Stimulated activated effector memory CD8-positive, alpha-beta T cell treated with anti-CD3 and anti-CD28 coated beads, Interleukin-12 subunit alpha, Interleukin-12 subunit beta, amount 100 ng/mL, for 72 hours (primary cell): ENCODE measurements around the gene CX3CL1.

Experiments used
- ATAC-seq: fragments of 150-1000 bp; cut with Tn5 transposase; 2 replicates; pipeline ENCODE4 v1.10.0; 2021
- DNase-seq, 2 donors: peaks; one replicate each; pipeline ENCODE4 v3.0.0; 2021 to 2022; ENCODE audit warnings: low spot score in 2 of 2
- H3K27ac Mint-ChIP-seq: one replicate; pipeline ENCODE4 v1.8.0; 2022; ENCODE audit warnings: mild to moderate bottlenecking, mixed read lengths
- H3K36me3 Mint-ChIP-seq: one replicate; pipeline ENCODE4 v1.8.0; 2022; ENCODE audit warnings: mild to moderate bottlenecking, mixed read lengths
- H3K4me1 Mint-ChIP-seq: one replicate; pipeline ENCODE4 v1.8.0; 2022; ENCODE audit warnings: mixed read lengths
- H3K4me3 Mint-ChIP-seq: one replicate; pipeline ENCODE4 v1.8.0; 2022; ENCODE audit warnings: mild to moderate bottlenecking, mixed read lengths
- H3K9me3 Mint-ChIP-seq: one replicate; pipeline ENCODE4 v1.8.0; 2022; ENCODE audit warnings: mixed read lengths

The CX3CL1 gene

DNA sequence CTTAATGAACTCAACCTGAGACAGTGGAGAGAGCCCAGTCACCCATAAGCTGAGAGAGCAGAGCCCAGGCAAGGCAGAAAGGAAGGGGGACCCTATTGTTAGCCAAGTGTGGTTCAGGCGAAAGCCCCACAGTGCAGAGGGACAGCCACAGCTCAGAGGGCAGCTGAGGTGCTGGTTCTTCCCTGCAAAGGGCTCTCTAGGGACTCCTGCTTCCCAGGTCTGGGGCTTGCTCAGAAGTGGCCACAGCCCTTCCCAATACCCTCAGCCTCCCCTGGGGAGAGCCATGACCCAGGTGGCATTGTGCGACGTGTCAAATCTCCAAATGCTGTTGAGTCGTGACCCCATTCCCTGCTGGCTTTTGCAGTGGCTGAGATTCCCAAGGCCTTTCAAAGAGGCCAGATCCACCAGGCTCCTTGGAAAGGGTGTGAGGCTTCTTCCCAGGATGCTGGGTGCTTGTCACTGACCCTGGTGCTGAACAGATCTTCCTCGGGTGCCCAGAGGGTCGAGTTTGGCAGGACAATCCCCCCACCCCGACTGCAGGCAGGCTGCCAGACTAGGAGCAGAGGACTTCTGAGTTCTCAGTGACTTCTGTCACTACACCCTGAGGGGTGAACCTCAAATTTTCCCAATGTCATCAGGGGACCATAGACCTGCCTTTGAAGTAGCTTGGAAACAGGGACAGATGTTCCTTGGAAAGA lies 29.8 kb downstream of the CX3CL1 start:
- peaks cover 5% of the 10 kb centered on the region for H3K36me3 Mint-ChIP-seq
- no peaks in the 10 kb centered on the region for H3K9me3 Mint-ChIP-seq
- peaks cover 10% of the 10 kb centered on the region for H3K4me1 Mint-ChIP-seq
- no peak overlapping the region for H3K4me3 Mint-ChIP-seq
- peak; percentile 42 for ATAC-seq
- no peak overlapping the region for H3K27ac Mint-ChIP-seq
- no peak for DNase-seq

- peaks cover 10% of the 10 kb centered on the region for H3K4me1 Mint-ChIP-seq
- H3K9me3 Mint-ChIP-seq, result no peaks in the 10 kb centered on the region
- peak; percentile 21 for ATAC-seq
- DNase-seq, result no peak
- H3K4me3 Mint-ChIP-seq, result no peak within 1 kb of the TSS
- H3K27ac Mint-ChIP-seq, result peak within 1 kb of the TSS; percentile 9
- H3K36me3 Mint-ChIP-seq, result peaks cover 5% of the 10 kb centered on the region
These were observed 31.9 kb downstream of the CX3CL1 start, which contains the start of gene CCL17 for GRCh38 chr16:57403965-57404817. CCL17 (plus strand) TSS chr16:57404767; CDS start chr16:57413933, 9,166 bp downstream.

- no peak for DNase-seq
- ATAC-seq, result peak; percentile 20
- H3K36me3 Mint-ChIP-seq, result peaks cover 5% of the 10 kb centered on the region
- H3K4me3 Mint-ChIP-seq, result no peak overlapping the region
- no peaks in the 10 kb centered on the region for H3K9me3 Mint-ChIP-seq
- H3K27ac Mint-ChIP-seq, result peak overlapping the region; percentile 9
- peaks cover 10% of the 10 kb centered on the region for H3K4me1 Mint-ChIP-seq
These were observed 32.8 kb downstream of the CX3CL1 start for GRCh38 chr16:57405097-57405496.

DNA sequence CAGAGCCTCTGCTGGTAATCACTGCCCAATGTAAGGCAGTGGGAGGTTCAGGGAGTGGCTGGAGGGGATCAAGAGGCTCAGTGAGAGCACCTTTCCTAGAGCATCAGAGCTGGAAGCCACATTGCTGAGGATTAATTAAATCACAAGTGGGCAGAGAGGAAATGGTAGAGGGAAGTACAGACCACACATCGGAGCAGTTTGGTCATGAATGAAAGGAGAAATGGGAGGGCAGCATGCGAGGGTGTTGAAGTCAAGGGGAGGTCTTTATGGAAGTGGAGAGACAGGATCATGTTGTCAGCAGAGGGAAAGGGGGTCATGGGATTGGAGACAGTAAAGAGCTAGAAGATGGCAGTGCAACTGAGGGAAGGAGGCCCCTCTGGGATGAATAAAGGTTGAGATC lies 34.6 kb downstream of the CX3CL1 start:
- H3K4me1 Mint-ChIP-seq, result peaks cover 10% of the 10 kb centered on the region
- ATAC-seq (no peak), DNase-seq (no peak)
- no peak overlapping the region for H3K27ac Mint-ChIP-seq
- no peak overlapping the region for H3K4me3 Mint-ChIP-seq
- peaks cover 5% of the 10 kb centered on the region for H3K36me3 Mint-ChIP-seq
- H3K9me3 Mint-ChIP-seq, result no peaks in the 10 kb centered on the region

GRCh38 chr16:57407521-57408353 lies 35.4 kb downstream of the CX3CL1 start:
- Mint-ChIP-seq H3K4me3 (no peak overlapping the region), H3K36me3 (peaks cover 5% of the 10 kb centered on the region), H3K4me1 (peaks cover 11% of the 10 kb centered on the region), H3K27ac (no peak overlapping the region), H3K9me3 (no peaks in the 10 kb centered on the region)
- ATAC-seq (no peak), DNase-seq (no peak)

DNA sequence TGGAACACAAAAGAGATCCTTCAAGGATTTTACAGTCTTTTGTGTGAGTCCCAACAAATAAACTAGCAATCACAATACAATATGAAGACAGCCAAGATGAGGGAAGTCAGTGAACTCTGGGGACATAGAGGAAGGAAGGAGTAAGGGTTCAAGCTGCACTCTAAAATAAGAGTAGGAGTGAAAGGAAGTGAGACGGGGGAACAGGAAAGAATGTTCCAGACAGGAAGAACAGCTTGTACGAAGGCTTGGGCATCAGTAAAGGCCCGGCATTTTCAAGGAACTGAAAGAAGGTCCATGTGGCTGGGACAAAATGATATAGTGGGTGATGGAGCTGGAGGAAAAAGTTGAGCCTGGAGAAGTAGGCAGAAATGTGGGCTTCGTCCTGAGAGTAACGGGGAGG lies 36.8 kb downstream of the CX3CL1 start:
- peaks cover 16% of the 10 kb centered on the region for H3K4me1 Mint-ChIP-seq
- peaks cover 5% of the 10 kb centered on the region for H3K36me3 Mint-ChIP-seq
- peak overlapping the region; percentile 17 for H3K27ac Mint-ChIP-seq
- no peak for ATAC-seq
- no peak for DNase-seq
- no peaks in the 10 kb centered on the region for H3K9me3 Mint-ChIP-seq
- no peak overlapping the region for H3K4me3 Mint-ChIP-seq

DNA sequence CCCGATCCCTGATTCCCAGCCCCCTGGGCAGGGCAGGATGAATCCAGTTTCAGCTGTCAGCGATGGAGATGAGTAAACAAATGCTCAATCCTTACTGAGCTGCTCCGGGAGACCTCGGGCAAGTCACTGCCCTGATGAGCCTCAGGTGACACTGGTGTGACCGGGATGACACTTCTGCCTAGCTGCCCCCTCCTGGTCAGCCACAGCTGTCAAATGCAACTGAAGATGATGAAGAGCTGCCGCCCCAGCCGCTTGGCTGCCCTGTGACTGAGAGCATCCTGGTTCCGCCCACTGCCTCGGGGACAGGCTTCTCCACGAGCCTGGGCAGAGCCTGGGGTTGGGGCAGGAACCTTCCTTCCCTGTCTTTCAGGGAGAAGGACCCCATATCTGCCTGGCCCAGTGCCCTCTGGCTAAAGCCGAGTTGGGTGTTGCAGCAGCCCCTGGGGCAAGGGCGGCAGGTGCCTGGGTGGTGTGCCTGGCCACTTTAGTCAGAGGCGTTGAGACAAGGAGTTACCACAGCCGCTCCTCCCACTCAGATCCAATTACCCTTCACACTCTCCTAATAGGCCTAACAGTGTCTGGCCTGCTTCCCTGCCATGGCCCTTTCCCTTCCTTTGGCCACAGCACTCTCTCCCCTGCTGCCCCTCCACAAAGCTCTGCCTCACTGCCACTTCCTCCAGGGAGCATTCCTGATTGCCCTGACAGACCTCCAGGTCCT lies 37.7 kb downstream of the CX3CL1 start:
- Mint-ChIP-seq H3K27ac (no peak overlapping the region), H3K4me1 (peaks cover 11% of the 10 kb centered on the region), H3K4me3 (no peak overlapping the region), H3K36me3 (peaks cover 5% of the 10 kb centered on the region), H3K9me3 (no peaks in the 10 kb centered on the region)
- DNase-seq, result no peak
- ATAC-seq, result no peak

- H3K4me3 Mint-ChIP-seq, result no peak overlapping the region
- peaks cover 5% of the 10 kb centered on the region for H3K36me3 Mint-ChIP-seq
- no peaks in the 10 kb centered on the region for H3K9me3 Mint-ChIP-seq
- peak; percentile 33 for ATAC-seq
- H3K4me1 Mint-ChIP-seq, result peaks cover 8% of the 10 kb centered on the region
- H3K27ac Mint-ChIP-seq, result no peak overlapping the region
- no peak for DNase-seq
These were observed 39.2 kb downstream of the CX3CL1 start for GRCh38 chr16:57411362-57411976.

GRCh38 chr16:57412584-57412983 lies 40.3 kb downstream of the CX3CL1 start:
- Mint-ChIP-seq H3K4me1 (peaks cover 19% of the 10 kb centered on the region), H3K27ac (no peak overlapping the region), H3K4me3 (no peak overlapping the region), H3K36me3 (peaks cover 14% of the 10 kb centered on the region), H3K9me3 (no peaks in the 10 kb centered on the region)
- no peak for DNase-seq
- no peak for ATAC-seq

DNA sequence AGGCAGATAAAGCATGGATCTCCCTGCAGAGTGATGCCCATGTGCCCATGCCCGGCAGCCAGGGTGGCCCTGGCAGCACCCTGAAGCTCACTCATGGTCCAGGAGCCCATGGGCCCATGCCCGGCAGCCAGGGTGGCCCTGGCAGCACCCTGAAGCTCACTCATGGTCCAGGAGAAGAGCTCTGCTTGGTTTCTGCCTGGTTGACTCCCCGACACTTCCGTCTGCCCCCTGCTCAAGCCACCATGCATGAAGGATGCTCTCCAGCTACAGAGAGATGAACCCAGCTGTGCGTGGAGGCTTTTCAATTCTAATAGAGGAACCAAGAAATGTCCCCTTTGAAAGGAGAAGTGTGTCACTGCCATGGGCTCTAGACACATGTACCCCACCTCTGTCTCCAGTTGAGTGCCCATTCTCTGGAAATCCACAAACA lies 41.0 kb downstream of the CX3CL1 start:
- ATAC-seq (no peak), DNase-seq (no peak)
- Mint-ChIP-seq H3K27ac (no peak overlapping the region), H3K36me3 (peaks cover 14% of the 10 kb centered on the region), H3K4me1 (peaks cover 25% of the 10 kb centered on the region), H3K4me3 (no peak overlapping the region), H3K9me3 (no peaks in the 10 kb centered on the region)

- H3K27ac Mint-ChIP-seq, result no peak overlapping the region
- H3K4me3 Mint-ChIP-seq, result no peak overlapping the region
- no peak for DNase-seq
- no peak for ATAC-seq
- H3K4me1 Mint-ChIP-seq, result peaks cover 29% of the 10 kb centered on the region
- no peaks in the 10 kb centered on the region for H3K9me3 Mint-ChIP-seq
- H3K36me3 Mint-ChIP-seq, result peaks cover 14% of the 10 kb centered on the region
These were observed 41.4 kb downstream of the CX3CL1 start for GRCh38 chr16:57413733-57414132.

DNA sequence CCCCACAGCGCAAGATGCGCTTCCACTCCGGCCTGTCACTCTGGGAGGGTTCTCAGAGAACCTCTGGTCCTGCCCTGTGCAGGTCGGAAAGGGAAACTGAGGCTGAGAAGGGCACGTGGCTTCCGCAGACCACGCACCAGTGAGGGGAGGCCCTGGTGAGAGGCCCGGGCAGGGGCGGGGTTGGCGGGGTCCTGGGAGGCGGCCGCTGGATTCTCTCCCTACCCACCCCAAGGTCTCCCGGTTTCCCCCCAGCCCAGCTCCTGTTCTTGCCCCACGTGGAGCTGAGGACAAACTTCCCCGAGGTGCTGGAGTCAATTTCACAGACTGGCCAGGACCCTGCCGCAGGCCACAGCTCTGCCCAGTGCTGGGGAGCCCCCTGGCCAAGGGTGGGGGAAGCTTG lies 43.8 kb downstream of the CX3CL1 start:
- H3K4me1 Mint-ChIP-seq, result peaks cover 34% of the 10 kb centered on the region
- no peaks in the 10 kb centered on the region for H3K9me3 Mint-ChIP-seq
- H3K27ac Mint-ChIP-seq, result peak overlapping the region; percentile 95
- DNase-seq, result no peak
- no peak for ATAC-seq
- H3K36me3 Mint-ChIP-seq, result peaks cover 14% of the 10 kb centered on the region
- peak overlapping the region; percentile 71 for H3K4me3 Mint-ChIP-seq

DNA sequence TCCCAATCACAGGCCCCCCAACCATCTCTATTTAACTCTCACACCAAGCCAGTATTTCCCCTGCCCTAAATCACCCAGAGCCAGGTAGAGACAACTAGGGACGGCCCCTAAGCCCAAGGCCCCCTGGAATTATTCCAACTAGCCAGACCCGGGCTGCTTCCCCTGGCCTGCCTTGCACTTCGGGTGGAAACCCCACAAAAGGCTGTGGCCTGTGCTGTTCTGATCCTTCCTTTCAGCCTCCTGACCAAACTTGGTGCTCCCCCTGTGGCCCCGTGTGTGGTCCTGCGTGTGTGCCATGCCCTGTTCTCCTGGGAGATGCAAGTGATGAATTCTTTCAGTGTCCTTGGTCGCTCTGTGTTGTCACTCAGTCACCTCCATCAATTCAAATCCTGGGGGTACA lies 47.2 kb downstream of the CX3CL1 start:
- Mint-ChIP-seq H3K4me1 (peaks cover 28% of the 10 kb centered on the region), H3K4me3 (no peak overlapping the region), H3K36me3 (peaks cover 14% of the 10 kb centered on the region), H3K27ac (peak overlapping the region; percentile 88), H3K9me3 (no peaks in the 10 kb centered on the region)
- no peak for ATAC-seq
- no peak for DNase-seq
